ENCODE measurements around the gene FSTL4.
"Not testable (repeated sequence)": the region's sequence is repeated elsewhere in the genome, so short reads cannot be mapped to it uniquely, and the experiment has no call there.

The FSTL4 gene

GRCh38 chr5:133453084-133453780 lies 159.1 kb downstream of the FSTL4 start:
- no peak for DNase-seq

GRCh38 chr5:133451926-133452325 lies 160.4 kb downstream of the FSTL4 start:
- DNase-seq, result no peak

- DNase-seq, result no peak
These were observed 162.1 kb downstream of the FSTL4 start for GRCh38 chr5:133450286-133450685.

- DNase-seq, result no peak
These were observed 163.2 kb downstream of the FSTL4 start for GRCh38 chr5:133449181-133449580.

- no peak for DNase-seq
These were observed 165.9 kb downstream of the FSTL4 start for GRCh38 chr5:133446440-133446839.

- no peak for DNase-seq
These were observed 166.6 kb downstream of the FSTL4 start for GRCh38 chr5:133445744-133446143.

- not testable (repeated sequence) for DNase-seq
These were observed 167.1 kb downstream of the FSTL4 start for GRCh38 chr5:133445204-133445603.

- DNase-seq, result no peak
These were observed 167.6 kb downstream of the FSTL4 start for GRCh38 chr5:133444711-133445110.

GRCh38 chr5:133441166-133441815 lies 171.1 kb downstream of the FSTL4 start:
- no peak for DNase-seq

- DNase-seq, result no peak
These were observed 171.8 kb downstream of the FSTL4 start for GRCh38 chr5:133440467-133441115.

GRCh38 chr5:133439859-133440258 lies 172.5 kb downstream of the FSTL4 start:
- DNase-seq, result no peak

GRCh38 chr5:133438487-133438886 lies 173.9 kb downstream of the FSTL4 start:
- no peak for DNase-seq

GRCh38 chr5:133434336-133434735 lies 178.0 kb downstream of the FSTL4 start:
- DNase-seq, result no peak

- DNase-seq, result no peak
These were observed 178.7 kb downstream of the FSTL4 start for GRCh38 chr5:133433641-133434040.

GRCh38 chr5:133432956-133433532 lies 179.3 kb downstream of the FSTL4 start:
- no peak for DNase-seq

- DNase-seq, result no peak
These were observed 180.9 kb downstream of the FSTL4 start for GRCh38 chr5:133431326-133431865.

GRCh38 chr5:133430095-133430494 lies 182.2 kb downstream of the FSTL4 start:
- no peak for DNase-seq

- DNase-seq, result no peak
These were observed 183.3 kb downstream of the FSTL4 start for GRCh38 chr5:133429046-133429445.

GRCh38 chr5:133428072-133428660 lies 184.2 kb downstream of the FSTL4 start:
- no peak for DNase-seq

- no peak for DNase-seq
These were observed 185.1 kb downstream of the FSTL4 start for GRCh38 chr5:133427121-133427777.

- DNase-seq, result no peak
These were observed 186.1 kb downstream of the FSTL4 start for GRCh38 chr5:133426264-133426663.

GRCh38 chr5:133425764-133426163 lies 186.6 kb downstream of the FSTL4 start:
- DNase-seq, result no peak

- DNase-seq, result no peak
These were observed 187.1 kb downstream of the FSTL4 start for GRCh38 chr5:133425222-133425621.
